RWPE1 (cell line): Measurements from ENCODE around the gene NMRK2.
"Not testable (repeated sequence)": the region's sequence is repeated elsewhere in the genome, so short reads cannot be mapped to it uniquely, and the experiment has no call there.

ENCODE experiments used
- CTCF ChIA-PET: fragments of 350-600 bp; sonication (Branson Sonifier 250); formaldehyde crosslinking; extraction: SDS; loops from one replicate; lab custom pipeline; 2021; lab: Yijun Ruan, JAX
- POLR2A ChIA-PET: fragments of 400-600 bp; formaldehyde crosslinking; extraction: SDS; loops from one replicate; lab custom pipeline; 2020; ENCODE audit warnings: antibody characterized with exemption; ENCODE audit not compliant: low non-redundant PET; lab: Yijun Ruan, JAX
- DNase-seq: peaks from one replicate; pipeline ENCODE4 v3.0.0; 2012; ENCODE audit warnings: low spot score
- H3K27ac ChIP-seq: fragments of 450-650 bp; 2 replicates; pipeline ENCODE4 v1.5.1; 2017
- TF ChIP-seq, protein P1 (sequence below): fragments of 450-650 bp; conservative IDR thresholded peaks from 2 replicates; pipeline ENCODE4 v1.5.1; 2017; ENCODE audit warnings: low read depth, mild to moderate bottlenecking

The NMRK2 gene

DNA sequence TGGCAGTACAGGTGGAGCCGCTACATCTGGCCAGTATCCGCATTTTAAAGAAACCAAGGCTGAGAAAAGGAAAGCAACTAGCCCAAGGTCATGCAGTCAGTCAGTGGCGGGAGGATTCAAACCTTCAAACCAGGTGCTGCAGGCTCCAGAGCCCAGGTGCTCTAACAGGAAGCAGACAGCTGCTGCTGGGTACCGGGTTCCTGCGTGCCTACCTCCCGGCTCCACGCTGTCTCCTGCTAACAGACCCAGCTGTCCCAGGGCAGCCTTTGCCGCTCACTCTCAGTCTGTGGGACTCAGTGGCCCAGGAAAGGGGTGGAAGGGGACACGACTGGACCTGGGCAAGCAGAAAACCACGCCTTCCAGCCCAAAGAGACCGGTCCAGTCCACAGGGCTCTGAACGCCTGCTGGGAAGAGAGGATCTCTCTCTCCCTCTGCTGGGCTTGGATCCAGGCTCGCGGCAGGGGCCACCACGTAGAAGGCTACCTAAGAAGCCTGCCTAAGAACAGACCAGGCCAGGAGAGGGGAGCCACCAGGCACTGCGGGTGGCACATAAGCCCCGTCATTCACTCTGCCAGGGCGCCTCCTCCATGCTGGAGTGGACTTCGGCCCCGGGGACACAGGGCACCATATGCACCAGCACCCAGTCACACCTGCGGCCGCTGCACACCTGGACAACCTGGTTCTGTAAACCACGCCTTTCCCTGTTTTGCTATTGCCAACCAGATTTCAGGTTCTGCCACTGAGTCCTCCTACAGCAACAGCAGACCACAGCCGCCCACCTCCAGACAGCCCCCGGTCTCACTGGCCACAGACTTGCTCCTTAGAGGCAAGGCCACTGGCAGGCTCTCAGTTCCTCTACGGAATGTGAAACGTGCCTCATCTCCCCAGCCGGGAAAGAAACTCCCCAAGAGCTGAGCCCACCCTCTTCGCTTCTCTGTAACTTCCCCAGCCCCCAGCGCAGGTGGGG lies 33.5 kb downstream of the NMRK2 start:
- TF ChIP-seq, protein P1, sequence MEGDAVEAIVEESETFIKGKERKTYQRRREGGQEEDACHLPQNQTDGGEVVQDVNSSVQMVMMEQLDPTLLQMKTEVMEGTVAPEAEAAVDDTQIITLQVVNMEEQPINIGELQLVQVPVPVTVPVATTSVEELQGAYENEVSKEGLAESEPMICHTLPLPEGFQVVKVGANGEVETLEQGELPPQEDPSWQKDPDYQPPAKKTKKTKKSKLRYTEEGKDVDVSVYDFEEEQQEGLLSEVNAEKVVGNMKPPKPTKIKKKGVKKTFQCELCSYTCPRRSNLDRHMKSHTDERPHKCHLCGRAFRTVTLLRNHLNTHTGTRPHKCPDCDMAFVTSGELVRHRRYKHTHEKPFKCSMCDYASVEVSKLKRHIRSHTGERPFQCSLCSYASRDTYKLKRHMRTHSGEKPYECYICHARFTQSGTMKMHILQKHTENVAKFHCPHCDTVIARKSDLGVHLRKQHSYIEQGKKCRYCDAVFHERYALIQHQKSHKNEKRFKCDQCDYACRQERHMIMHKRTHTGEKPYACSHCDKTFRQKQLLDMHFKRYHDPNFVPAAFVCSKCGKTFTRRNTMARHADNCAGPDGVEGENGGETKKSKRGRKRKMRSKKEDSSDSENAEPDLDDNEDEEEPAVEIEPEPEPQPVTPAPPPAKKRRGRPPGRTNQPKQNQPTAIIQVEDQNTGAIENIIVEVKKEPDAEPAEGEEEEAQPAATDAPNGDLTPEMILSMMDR = no peak
- ChIA-PET CTCF (no interaction called here), POLR2A (no interaction called here)
- H3K27ac ChIP-seq = peak overlapping the region; percentile 26
- DNase-seq = no peak

DNA sequence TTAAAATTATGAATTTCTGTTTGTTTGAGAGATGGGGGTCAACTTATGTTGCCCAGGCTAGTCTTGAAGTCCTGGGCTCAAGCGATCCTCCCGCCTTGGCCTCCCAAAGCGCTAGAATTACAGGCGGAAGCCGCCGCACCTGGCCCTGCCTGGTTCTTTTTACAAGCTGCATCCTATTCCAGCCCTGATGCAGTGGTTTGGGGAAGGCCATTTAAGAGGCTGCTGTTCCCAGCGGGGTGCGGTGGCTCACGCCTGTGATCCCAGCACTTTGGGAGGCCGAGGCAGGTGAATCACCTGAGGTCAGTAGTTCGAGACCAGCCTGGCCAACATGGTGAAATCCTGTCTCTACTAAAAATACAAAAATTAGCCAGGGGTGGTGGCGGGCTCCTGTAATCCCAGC lies 35.1 kb downstream of the NMRK2 start:
- ChIA-PET POLR2A (interaction anchor here (0.5 to 3.7 kb wide), 2 partner anchors 17 to 81 kb away, joined by 4 to 15 read pairs; partner anchors contain the start of gene EEF2), CTCF (interaction anchor here (0.6 kb wide), 1 partner anchor 65 kb away, joined by 3 read pairs; no protein-coding TSS in a partner anchor)
- peak overlapping the region; percentile 92 for H3K27ac ChIP-seq
- not testable (repeated sequence) for DNase-seq

DNA sequence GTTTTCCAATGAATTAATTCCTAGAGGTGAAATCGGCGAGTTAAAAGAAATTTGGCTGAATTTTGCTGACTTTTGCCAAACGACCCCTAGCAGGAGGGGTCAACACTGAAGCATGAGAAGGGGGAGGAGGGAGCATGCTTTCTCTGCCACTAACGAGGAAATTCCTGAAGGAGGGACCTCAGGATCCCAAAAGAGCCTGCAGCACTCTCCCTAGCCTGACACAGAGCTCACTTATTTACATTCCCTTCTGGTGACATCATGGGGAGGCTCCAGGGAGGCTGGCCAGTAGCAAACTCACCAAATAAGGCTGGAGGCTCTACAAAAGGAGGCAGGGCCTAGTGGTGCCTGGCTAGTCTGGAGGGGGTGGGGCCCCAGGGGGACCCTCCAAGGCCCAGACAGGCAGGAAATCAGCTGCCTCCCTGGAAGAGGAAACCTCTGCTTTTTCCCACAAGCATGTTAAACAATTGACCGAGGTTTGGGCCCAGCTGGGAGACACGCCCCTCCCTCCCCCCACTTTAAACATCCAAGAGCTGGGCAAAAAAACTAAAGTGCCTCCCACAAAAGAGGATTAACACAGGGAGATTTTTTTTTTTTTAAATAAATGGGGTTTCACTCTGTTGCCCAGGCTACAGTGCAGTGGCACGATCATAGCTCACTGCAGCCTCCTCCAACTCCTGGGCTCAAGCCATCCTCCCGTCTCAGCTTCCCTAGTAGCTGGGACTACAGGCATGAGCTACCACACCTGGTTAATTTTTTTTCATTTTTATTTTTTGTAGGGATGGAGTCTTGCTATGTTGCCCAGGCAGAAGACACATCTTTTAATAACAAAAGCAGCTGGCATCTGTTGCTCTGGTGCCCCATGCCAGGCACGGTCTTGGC lies 35.9 kb downstream of the NMRK2 start:
- DNase-seq = peak; percentile 93
- H3K27ac ChIP-seq = peak overlapping the region; percentile 92
- ChIA-PET POLR2A (interaction anchor here (0.6 to 3.7 kb wide), 2 partner anchors 8 to 16 kb away, joined by 4 to 15 read pairs; partner anchors contain the start of gene EEF2), CTCF (interaction anchor here (0.9 to 1.0 kb wide), 2 partner anchors 10 to 17 kb away, joined by 3 read pairs; no protein-coding TSS in a partner anchor)
- TF ChIP-seq, protein P1 = no peak

DNA sequence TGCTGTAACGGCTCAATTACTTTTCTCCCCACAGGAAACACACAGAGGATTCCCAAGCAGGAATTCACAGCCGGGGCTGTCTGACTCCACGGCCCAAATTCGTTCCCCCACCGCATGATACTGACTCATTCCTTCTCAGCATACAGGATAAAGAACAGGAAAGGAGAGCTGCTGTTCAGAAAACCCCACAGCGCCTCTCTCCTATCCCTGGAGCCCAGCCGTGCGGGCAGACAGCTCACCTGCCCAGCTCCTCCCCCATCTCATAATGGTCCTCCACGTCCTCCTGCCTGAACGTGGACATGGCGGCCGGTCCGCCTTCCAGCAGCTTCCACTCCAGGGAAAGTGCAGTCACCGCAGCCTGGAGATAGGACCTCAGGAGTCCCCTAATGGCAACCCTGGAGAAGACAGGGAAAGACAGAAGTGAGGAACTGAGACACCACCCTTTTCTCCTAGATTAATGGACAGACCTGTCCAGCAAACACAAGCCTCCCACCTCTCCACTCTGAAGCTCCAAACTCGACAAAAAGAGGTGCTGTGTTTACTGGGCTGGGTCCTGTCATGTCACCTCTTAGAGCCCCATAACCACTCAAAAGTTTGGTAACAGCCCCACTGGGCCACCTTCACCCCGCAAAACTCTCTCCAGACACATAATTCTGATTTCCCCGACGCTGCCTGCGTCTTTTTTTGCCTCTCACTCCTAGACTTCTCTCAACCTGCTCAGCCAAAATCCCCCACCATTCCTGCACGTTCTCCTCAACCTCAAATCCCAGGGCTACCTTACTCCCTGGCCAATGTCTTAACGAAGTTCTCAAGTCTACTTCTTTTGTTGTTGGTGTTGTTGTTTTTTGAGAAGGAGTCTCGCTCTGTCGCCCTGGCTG lies 36.8 kb downstream of the NMRK2 start:
- DNase-seq = peak; percentile 75
- TF ChIP-seq, protein P1 = no peak; the same call in 1 of the 2 replicates
- POLR2A ChIA-PET = interaction anchor here (0.6 to 3.7 kb wide), 3 partner anchors 9 to 96 kb away, joined by 4 to 15 read pairs (median 9); partner anchors contain the start of gene EEF2
- peak overlapping the region; percentile 92 for H3K27ac ChIP-seq
- CTCF ChIA-PET = interaction anchor here (0.7 to 1.0 kb wide), 3 partner anchors 9 to 18 kb away, joined by 3 to 5 read pairs (median 3); no protein-coding TSS in a partner anchor

DNA sequence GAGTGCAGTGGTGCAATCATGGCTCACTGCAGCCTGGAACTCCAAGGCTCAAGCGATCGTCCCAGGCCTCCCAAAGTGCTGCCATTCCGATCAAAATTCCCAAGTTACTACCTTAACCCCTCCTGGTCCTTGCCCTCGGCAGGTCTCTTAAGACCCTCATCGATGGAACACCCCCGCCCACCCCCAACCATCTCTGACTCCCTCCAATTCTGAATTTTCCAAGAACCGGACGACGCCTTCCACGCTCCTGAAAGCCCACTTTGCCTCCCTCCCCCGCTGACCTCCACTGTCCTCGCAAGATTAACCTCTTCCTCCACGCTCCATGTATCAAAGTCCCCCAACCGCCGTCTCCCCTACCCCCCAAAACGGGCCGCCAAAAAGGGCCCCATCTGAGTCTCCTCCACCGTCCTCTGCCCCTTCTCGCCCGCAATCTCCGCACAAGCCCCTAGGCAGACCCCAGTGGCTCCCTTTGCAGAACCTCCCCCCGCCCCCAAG lies 37.5 kb downstream of the NMRK2 start:
- peak overlapping the region; percentile 92 for H3K27ac ChIP-seq
- TF ChIP-seq, protein P1 = no peak
- CTCF ChIA-PET = no interaction called here
- POLR2A ChIA-PET = interaction anchor here (3.7 kb wide), 1 partner anchor 14 kb away, joined by 15 read pairs; the partner anchor contains the start of gene EEF2
- no peak for DNase-seq
